GM21381 (cell line): ENCODE data around the gene CNOT11.
A peak's percentile ranks its signal among the peaks of the same experiment; 100 is the strongest.
"Not testable (repeated sequence)": the region's sequence is repeated elsewhere in the genome, so short reads cannot be mapped to it uniquely, and the experiment has no call there.

ENCODE experiments used
- ATAC-seq: cut with Tn5 transposase; IDR thresholded peaks from one replicate; pipeline ENCODE4 v1.9.1; 2021; ENCODE audit warnings: mild to moderate bottlenecking, moderate library complexity; ENCODE audit not compliant: unreplicated experiment

CNOT11 gene

GRCh38 chr2:101244899-101245298, 7.8 kb upstream of the CNOT11 start:
- not testable (repeated sequence) for ATAC-seq

- not testable (repeated sequence) for ATAC-seq
Measured at GRCh38 chr2:101245468-101245867, 7.2 kb upstream of the CNOT11 start.

- not testable (repeated sequence) for ATAC-seq
Measured at GRCh38 chr2:101248756-101249155, 3.9 kb upstream of the CNOT11 start.

GRCh38 chr2:101249826-101250225, 2.9 kb upstream of the CNOT11 start:
- no peak for ATAC-seq

GRCh38 chr2:101251246-101251781, 1.4 kb upstream of the CNOT11 start:
- not testable (repeated sequence) for ATAC-seq

GRCh38 chr2:101251844-101252407, 760 bp upstream of the CNOT11 start:
- peak; percentile 43 for ATAC-seq

GRCh38 chr2:101253013-101253702, 472 bp downstream of the CNOT11 start:
- ATAC-seq, result peak; percentile 56

GRCh38 chr2:101253703-101254450, 1.2 kb downstream of the CNOT11 start:
- ATAC-seq, result no peak

GRCh38 chr2:101255501-101255900, 2.8 kb downstream of the CNOT11 start:
- no peak for ATAC-seq

- ATAC-seq, result no peak
Measured at GRCh38 chr2:101256316-101256715, 3.6 kb downstream of the CNOT11 start.

- no peak for ATAC-seq
Measured at GRCh38 chr2:101258804-101259203, 6.1 kb downstream of the CNOT11 start.

GRCh38 chr2:101262142-101262541, 9.5 kb downstream of the CNOT11 start:
- ATAC-seq, result no peak

GRCh38 chr2:101263377-101263800, 10.7 kb downstream of the CNOT11 start:
- no peak for ATAC-seq

- ATAC-seq, result no peak
Measured at GRCh38 chr2:101264360-101264939, 11.8 kb downstream of the CNOT11 start.

GRCh38 chr2:101265893-101266499, 13.3 kb downstream of the CNOT11 start:
- ATAC-seq, result no peak

GRCh38 chr2:101267671-101268656, 15.3 kb downstream of the CNOT11 start:
- peak; percentile 60 for ATAC-seq

GRCh38 chr2:101270700-101271259, 18.1 kb downstream of the CNOT11 start:
- ATAC-seq, result no peak

GRCh38 chr2:101272045-101272784, 19.5 kb downstream of the CNOT11 start:
- peak; percentile 74 for ATAC-seq

- ATAC-seq, result no peak
Measured at GRCh38 chr2:101273056-101273455, 20.4 kb downstream of the CNOT11 start.
